Neural progenitor cell (in vitro differentiated cells): ENCODE results near the gene SCARF2. TPM values are rescaled to one million over a fixed set of nuclear protein-coding genes. Genes with fewer than 3 reads are reported as not detected.
A peak's percentile ranks its signal among the peaks of the same experiment; 100 is the strongest.

ENCODE experiments used
- DNase-seq: peaks from one replicate; pipeline ENCODE4 v3.0.0-alpha.2; 2016; ENCODE audit warnings: low spot score
- H2AFZ ChIP-seq: fragments of 200-600 bp; sonication (generic); replicated peaks from 2 replicates; pipeline ENCODE4 v1.6.1; 2016; ENCODE audit warnings: antibody characterized with exemption
- H3F3A ChIP-seq: fragments of 200-600 bp; sonication (generic); 2 replicates; pipeline ENCODE4 v1.6.1; 2016; ENCODE audit warnings: antibody characterized with exemption, low read depth
- H3K27ac ChIP-seq: fragments of 200-600 bp; sonication (generic); 2 replicates; pipeline ENCODE4 v1.5.1; 2016; ENCODE audit warnings: mild to moderate bottlenecking
- H3K27me3 ChIP-seq: fragments of 200-600 bp; sonication (generic); 2 replicates; pipeline ENCODE4 v1.6.1; 2016; ENCODE audit warnings: mild to moderate bottlenecking, moderate library complexity
- H3K36me3 ChIP-seq: fragments of 200-600 bp; sonication (generic); 2 replicates; pipeline ENCODE4 v1.5.1; 2016
- H3K4me1 ChIP-seq: fragments of 200-600 bp; sonication (generic); 2 replicates; pipeline ENCODE4 v1.6.1; 2016; ENCODE audit warnings: mixed run types
- H3K4me2 ChIP-seq: fragments of 200-600 bp; sonication (generic); 2 replicates; pipeline ENCODE4 v1.6.1; 2016
- H3K4me3 ChIP-seq: fragments of 200-600 bp; sonication (generic); 2 replicates; pipeline ENCODE4 v1.5.1; 2016
- H3K79me2 ChIP-seq: fragments of 200-600 bp; sonication (generic); 2 replicates; pipeline ENCODE4 v1.6.1; 2016; ENCODE audit warnings: low read depth
- H3K9ac ChIP-seq: fragments of 200-600 bp; sonication (generic); 2 replicates; pipeline ENCODE4 v1.6.1; 2016
- H3K9me3 ChIP-seq: fragments of 200-600 bp; sonication (generic); 2 replicates; pipeline ENCODE4 v1.5.1; 2016; ENCODE audit warnings: low read depth
- H4K20me1 ChIP-seq: fragments of 200-600 bp; sonication (generic); 2 replicates; pipeline ENCODE4 v1.6.1; 2016; ENCODE audit warnings: low read depth
- H3K27ac Mint-ChIP-seq: 3 replicates; pipeline ENCODE4 v1.8.0; 2021; ENCODE audit warnings: mixed read lengths
- H3K27me3 Mint-ChIP-seq: 2 replicates; pipeline ENCODE4 v1.8.0; 2022; ENCODE audit warnings: low read depth, mild to moderate bottlenecking, inconsistent platforms, moderate library complexity, mixed read lengths; ENCODE audit not compliant: insufficient read depth
- H3K36me3 Mint-ChIP-seq: 3 replicates; pipeline ENCODE4 v1.8.0; 2021; ENCODE audit warnings: mixed read lengths
- H3K4me1 Mint-ChIP-seq: 3 replicates; pipeline ENCODE4 v1.8.0; 2021; ENCODE audit warnings: mixed read lengths
- H3K4me3 Mint-ChIP-seq: 3 replicates; pipeline ENCODE4 v1.8.0; 2021; ENCODE audit warnings: mild to moderate bottlenecking, moderate library complexity, mixed read lengths
- H3K9me3 Mint-ChIP-seq: 3 replicates; pipeline ENCODE4 v1.8.0; 2020; ENCODE audit warnings: mixed read lengths
- EZH2 ChIP-seq: fragments of 200-600 bp; sonication (generic); IDR thresholded peaks from 2 replicates; pipeline ENCODE4 v1.6.1; 2017; ENCODE audit warnings: antibody characterized with exemption, mild to moderate bottlenecking, moderate library complexity
- EZH2phosphoT487 ChIP-seq: fragments of 200-600 bp; sonication (generic); IDR thresholded peaks from 2 replicates; pipeline ENCODE4 v1.6.1; 2017; ENCODE audit warnings: antibody characterized with exemption
- total RNA-seq: library from RNA; depleted of rRNA; stranded (reverse); fragments of >200 nt; gene quantifications from 2 replicates; pipeline ENCODE4 v1.2.3, GENCODE V29; 2015; ENCODE audit warnings: low replicate concordance
- TF ChIP-seq, protein P1 (sequence below): fragments of 200-600 bp; sonication (generic); IDR thresholded peaks from 2 replicates; pipeline ENCODE4 v1.5.1; 2017; ENCODE audit warnings: antibody characterized with exemption, mild to moderate bottlenecking

SCARF2 gene
- total RNA-seq, 1 donor from 2014 or later, result 0.22 TPM

DNA sequence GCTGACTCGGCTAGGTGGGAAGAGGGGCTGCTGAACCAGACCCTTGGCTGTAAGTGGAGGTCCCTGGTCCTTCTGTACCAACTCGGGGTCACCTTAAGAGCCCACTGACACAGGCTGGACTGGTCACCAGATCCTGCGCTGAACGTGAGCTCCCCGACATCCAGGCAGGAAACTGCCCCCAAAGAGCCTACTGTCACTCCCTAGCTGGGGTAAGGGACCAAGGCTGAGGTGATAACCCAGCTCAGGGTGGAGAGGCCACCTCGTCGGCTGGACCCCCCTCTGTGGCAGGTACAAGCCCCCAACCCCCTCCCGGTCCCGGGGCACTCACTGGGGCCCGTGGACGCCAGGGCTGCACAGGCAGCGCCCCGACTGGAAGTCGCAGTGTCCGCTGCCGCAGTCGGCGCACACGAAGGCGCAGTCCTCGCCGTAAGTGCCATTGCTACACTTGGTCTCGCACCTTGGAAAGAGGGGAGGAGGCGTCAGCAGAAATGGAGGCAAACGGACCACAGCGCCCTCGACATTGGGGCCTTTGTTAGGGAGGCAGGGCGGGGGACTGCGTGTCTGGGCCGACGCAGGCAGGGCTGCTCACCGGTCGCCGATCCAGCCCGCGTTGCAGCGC is 7.4 kb downstream of the SCARF2 start:
- no peak for DNase-seq
- Mint-ChIP-seq H3K4me3 (peak overlapping the region; percentile 72), H3K27me3 (peaks cover 48% of the 10 kb centered on the region), H3K36me3 (peaks cover 8% of the 10 kb centered on the region), H3K27ac (no peak overlapping the region), H3K9me3 (peaks cover 2% of the 10 kb centered on the region), H3K4me1 (peaks cover 11% of the 10 kb centered on the region)
- peaks cover 83% of the 10 kb centered on the region for H3K27me3 ChIP-seq
- H3K27ac ChIP-seq, result no peak overlapping the region
- no peak overlapping the region for H3K9ac ChIP-seq
- H3K79me2 ChIP-seq, result no peaks in the 10 kb centered on the region
- H3K4me2 ChIP-seq, result peak overlapping the region; percentile 80
- TF ChIP-seq, protein P1, sequence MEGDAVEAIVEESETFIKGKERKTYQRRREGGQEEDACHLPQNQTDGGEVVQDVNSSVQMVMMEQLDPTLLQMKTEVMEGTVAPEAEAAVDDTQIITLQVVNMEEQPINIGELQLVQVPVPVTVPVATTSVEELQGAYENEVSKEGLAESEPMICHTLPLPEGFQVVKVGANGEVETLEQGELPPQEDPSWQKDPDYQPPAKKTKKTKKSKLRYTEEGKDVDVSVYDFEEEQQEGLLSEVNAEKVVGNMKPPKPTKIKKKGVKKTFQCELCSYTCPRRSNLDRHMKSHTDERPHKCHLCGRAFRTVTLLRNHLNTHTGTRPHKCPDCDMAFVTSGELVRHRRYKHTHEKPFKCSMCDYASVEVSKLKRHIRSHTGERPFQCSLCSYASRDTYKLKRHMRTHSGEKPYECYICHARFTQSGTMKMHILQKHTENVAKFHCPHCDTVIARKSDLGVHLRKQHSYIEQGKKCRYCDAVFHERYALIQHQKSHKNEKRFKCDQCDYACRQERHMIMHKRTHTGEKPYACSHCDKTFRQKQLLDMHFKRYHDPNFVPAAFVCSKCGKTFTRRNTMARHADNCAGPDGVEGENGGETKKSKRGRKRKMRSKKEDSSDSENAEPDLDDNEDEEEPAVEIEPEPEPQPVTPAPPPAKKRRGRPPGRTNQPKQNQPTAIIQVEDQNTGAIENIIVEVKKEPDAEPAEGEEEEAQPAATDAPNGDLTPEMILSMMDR, result no peak
- TF ChIP-seq EZH2phosphoT487, result no peak
- TF ChIP-seq EZH2, result no peak
- no peaks in the 10 kb centered on the region for H3K9me3 ChIP-seq
- H4K20me1 ChIP-seq, result peaks cover 68% of the 10 kb centered on the region
- H3F3A ChIP-seq, result peaks cover 10% of the 10 kb centered on the region
- no peaks in the 10 kb centered on the region for H3K4me1 ChIP-seq
- no peak overlapping the region for H2AFZ ChIP-seq
- peak overlapping the region; percentile 42 for H3K4me3 ChIP-seq
- H3K36me3 ChIP-seq, result no peaks in the 10 kb centered on the region

DNA sequence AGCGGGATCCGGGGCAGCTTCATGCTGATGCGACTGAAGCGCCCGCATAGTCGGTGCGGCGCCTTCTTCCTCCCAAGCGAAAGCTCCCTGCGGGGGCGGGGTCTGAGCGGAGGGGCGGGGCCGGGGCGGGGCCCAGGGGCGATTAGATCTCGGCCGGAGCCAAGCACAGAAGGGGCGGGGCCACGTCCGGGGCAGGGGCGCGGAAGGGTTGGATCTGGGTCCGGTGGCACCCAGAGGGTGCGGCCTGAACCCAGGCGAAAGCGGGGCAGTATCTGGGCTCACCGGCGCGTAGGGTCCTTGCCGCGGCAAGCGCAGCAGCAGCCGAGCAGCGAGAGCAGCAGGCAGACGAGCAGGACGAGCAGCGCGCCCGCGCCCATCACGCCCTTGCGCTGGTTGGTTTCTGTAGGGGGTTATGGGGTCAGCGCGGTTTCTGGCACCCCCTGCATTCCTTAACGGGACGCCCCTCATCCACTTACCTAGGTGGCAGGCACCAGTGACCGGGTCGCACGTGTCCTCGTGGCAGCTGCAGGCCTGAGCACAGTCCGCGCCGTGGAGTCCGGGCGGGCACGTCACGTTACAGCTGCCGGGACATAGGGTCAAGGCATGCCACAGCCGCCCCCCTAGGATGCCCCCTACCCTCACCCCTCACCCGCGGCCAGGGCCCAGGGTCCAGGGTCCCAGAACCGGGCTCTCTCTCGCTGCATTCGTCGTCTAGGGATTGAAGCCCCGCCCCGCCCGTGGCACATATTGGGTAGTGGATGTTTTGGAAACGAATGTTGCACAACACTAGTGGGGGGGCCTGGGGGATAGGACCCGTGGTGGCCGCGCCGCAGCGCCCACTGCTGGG is 8.1 kb downstream of the SCARF2 start:
- Histone ChIP-seq H3K27me3 (peaks cover 76% of the 10 kb centered on the region), H3K4me1 (no peaks in the 10 kb centered on the region), H3K9ac (no peak overlapping the region), H3K27ac (no peak overlapping the region), H3F3A (peaks cover 10% of the 10 kb centered on the region), H3K79me2 (no peaks in the 10 kb centered on the region), H4K20me1 (peaks cover 63% of the 10 kb centered on the region), H3K4me3 (peak overlapping the region; percentile 11), H3K9me3 (no peaks in the 10 kb centered on the region), H3K36me3 (no peaks in the 10 kb centered on the region), H2AFZ (no peak overlapping the region), H3K4me2 (peak overlapping the region; percentile 64)
- TF ChIP-seq EZH2 (no peak), EZH2phosphoT487 (no peak)
- Mint-ChIP-seq H3K27ac (no peak overlapping the region), H3K4me1 (peaks cover 11% of the 10 kb centered on the region), H3K9me3 (peaks cover 2% of the 10 kb centered on the region), H3K36me3 (peaks cover 8% of the 10 kb centered on the region), H3K27me3 (peaks cover 42% of the 10 kb centered on the region), H3K4me3 (peak overlapping the region; percentile 62)
- DNase-seq, result peak; percentile 87

DNA sequence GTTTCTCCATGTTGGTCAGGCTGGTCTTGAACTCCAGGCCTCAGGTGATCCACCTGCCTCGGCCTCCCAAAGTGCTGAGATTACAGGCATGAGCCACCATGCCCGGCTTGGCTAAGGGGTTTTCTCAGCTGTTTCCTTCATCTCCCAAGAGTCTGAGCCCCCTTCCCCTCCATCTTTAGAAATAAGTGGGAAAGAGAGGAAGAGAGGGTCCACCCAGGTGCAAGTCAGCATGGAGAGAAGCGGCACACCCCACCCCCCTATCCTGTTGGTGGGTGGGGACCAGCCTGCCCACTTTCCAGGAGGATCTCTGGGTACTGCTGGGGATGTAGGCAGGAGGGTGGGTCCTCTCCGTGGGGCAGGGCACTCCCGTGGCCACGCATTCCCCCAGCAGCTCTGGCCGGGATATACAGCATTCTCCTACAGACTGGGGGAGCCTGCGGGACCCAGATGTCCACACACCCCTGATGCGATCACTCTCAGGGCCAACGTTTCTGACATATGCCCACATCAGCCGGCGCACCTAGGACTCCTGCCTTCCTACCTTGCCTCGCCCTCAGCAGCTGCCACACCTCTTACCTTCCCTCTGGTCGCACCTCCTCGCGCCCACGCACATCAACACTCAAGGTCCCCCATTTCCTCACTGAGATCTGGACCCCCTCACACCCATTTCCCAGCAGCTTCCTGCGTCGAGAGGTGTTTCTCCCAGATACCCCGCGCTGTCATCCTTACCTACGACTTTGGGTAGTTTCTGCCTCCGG is 8.9 kb downstream of the SCARF2 start:
- H2AFZ ChIP-seq, result no peak overlapping the region
- H3K9me3 ChIP-seq, result no peaks in the 10 kb centered on the region
- H3K4me3 ChIP-seq, result peak overlapping the region; percentile 11
- no peak overlapping the region for H3K9ac ChIP-seq
- peaks cover 55% of the 10 kb centered on the region for H4K20me1 ChIP-seq
- H3K27me3 ChIP-seq, result peaks cover 68% of the 10 kb centered on the region
- no peak overlapping the region for H3K27ac ChIP-seq
- no peaks in the 10 kb centered on the region for H3K79me2 ChIP-seq
- TF ChIP-seq, protein P1, result no peak
- peak; percentile 41 for TF ChIP-seq EZH2
- no peak for DNase-seq
- peak overlapping the region; percentile 64 for H3K4me2 ChIP-seq
- peaks cover 10% of the 10 kb centered on the region for H3F3A ChIP-seq
- H3K36me3 ChIP-seq, result no peaks in the 10 kb centered on the region
- no peak overlapping the region for H3K27ac Mint-ChIP-seq
- H3K9me3 Mint-ChIP-seq, result peaks cover 2% of the 10 kb centered on the region
- peaks cover 8% of the 10 kb centered on the region for H3K36me3 Mint-ChIP-seq
- peaks cover 38% of the 10 kb centered on the region for H3K27me3 Mint-ChIP-seq
- H3K4me1 ChIP-seq, result no peaks in the 10 kb centered on the region
- peak overlapping the region; percentile 53 for H3K4me3 Mint-ChIP-seq
- peaks cover 15% of the 10 kb centered on the region for H3K4me1 Mint-ChIP-seq
